Panc1 (cell line): Measurements from ENCODE around the gene SPATA31C2.
"Not testable (repeated sequence)": the region's sequence is repeated elsewhere in the genome, so short reads cannot be mapped to it uniquely, and the experiment has no call there.

Source experiments
- CTCF ChIP-seq: fragments of 450-650 bp; IDR thresholded peaks from 2 replicates; pipeline ENCODE4 v1.5.1; 2017; ENCODE audit warnings: mild to moderate bottlenecking
- POLR2AphosphoS5 ChIP-seq: IDR thresholded peaks from 2 replicates; pipeline ENCODE4 v1.6.1; 2012; ENCODE audit warnings: mild to moderate bottlenecking, low read depth, low read length, moderate library complexity
- REST ChIP-seq, 2 experiments: IDR thresholded peaks; 2 replicates each; pipeline ENCODE4 v1.6.1; 2011 to 2012; ENCODE audit warnings: low read depth in 2 of 2, control low read depth in 1 of 2, low read length in 1 of 2, mild to moderate bottlenecking in 1 of 2, moderate library complexity in 1 of 2; ENCODE audit not compliant: insufficient read depth in 1 of 2
- SIN3A ChIP-seq: IDR thresholded peaks from 2 replicates; pipeline ENCODE4 v1.6.1; 2012; ENCODE audit warnings: low read depth, mild to moderate bottlenecking, low read length, moderate library complexity, borderline replicate concordance; ENCODE audit not compliant: insufficient read depth
- TCF7L2 ChIP-seq: IDR thresholded peaks from 2 replicates; pipeline ENCODE4 v1.6.1; 2011; ENCODE audit warnings: mild to moderate bottlenecking, low read depth, low read length, inconsistent platforms

GRCh38 chr9:88129556-88129955 is 8.7 kb downstream of the SPATA31C2 start:
- TF ChIP-seq CTCF; SIN3A; REST (IDR thresholded peaks at IDR 0.05; ENCODE audit: insufficient read depth in 1 of 2, low read depth in 2 of 2, low read length in 1 of 2); TCF7L2; POLR2AphosphoS5: not testable (repeated sequence)
